ENCODE data around the gene CRIM1.

DNA sequence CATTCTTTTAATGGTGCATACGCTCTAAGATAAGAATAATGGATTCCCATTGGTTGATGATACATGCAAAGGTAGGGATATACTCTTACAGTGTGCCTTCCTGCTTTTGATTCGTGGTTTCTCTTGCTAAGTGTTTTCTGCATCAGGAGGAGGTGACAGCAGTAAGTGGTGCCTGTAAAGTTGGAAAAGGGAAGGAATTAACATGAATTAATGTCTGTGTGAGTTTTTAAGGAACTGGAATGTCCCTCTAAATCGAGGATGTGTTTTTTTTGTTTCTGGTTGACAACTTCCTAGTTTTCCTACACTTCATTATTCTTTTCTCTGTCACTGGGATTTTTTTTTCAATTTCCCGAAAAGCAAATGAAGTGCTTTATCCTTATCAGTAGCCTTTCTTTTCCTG lies 54.4 kb downstream of the CRIM1 start:
- TF ChIP-seq, protein P1, sequence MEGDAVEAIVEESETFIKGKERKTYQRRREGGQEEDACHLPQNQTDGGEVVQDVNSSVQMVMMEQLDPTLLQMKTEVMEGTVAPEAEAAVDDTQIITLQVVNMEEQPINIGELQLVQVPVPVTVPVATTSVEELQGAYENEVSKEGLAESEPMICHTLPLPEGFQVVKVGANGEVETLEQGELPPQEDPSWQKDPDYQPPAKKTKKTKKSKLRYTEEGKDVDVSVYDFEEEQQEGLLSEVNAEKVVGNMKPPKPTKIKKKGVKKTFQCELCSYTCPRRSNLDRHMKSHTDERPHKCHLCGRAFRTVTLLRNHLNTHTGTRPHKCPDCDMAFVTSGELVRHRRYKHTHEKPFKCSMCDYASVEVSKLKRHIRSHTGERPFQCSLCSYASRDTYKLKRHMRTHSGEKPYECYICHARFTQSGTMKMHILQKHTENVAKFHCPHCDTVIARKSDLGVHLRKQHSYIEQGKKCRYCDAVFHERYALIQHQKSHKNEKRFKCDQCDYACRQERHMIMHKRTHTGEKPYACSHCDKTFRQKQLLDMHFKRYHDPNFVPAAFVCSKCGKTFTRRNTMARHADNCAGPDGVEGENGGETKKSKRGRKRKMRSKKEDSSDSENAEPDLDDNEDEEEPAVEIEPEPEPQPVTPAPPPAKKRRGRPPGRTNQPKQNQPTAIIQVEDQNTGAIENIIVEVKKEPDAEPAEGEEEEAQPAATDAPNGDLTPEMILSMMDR (IDR thresholded peaks at IDR 0.05), result no peak
- no peak for TF ChIP-seq POLR2A (IDR thresholded peaks at IDR 0.05)

Data from tibial nerve (tissue), 3 donors.